Measurements from ENCODE around the gene GRM4.

Gene GRM4

GRCh38 chr6:34085453-34086170 lies 60.3 kb downstream of the GRM4 start:
- no peak for DNase-seq (ENCODE audit: low read depth, low spot score)

DNA sequence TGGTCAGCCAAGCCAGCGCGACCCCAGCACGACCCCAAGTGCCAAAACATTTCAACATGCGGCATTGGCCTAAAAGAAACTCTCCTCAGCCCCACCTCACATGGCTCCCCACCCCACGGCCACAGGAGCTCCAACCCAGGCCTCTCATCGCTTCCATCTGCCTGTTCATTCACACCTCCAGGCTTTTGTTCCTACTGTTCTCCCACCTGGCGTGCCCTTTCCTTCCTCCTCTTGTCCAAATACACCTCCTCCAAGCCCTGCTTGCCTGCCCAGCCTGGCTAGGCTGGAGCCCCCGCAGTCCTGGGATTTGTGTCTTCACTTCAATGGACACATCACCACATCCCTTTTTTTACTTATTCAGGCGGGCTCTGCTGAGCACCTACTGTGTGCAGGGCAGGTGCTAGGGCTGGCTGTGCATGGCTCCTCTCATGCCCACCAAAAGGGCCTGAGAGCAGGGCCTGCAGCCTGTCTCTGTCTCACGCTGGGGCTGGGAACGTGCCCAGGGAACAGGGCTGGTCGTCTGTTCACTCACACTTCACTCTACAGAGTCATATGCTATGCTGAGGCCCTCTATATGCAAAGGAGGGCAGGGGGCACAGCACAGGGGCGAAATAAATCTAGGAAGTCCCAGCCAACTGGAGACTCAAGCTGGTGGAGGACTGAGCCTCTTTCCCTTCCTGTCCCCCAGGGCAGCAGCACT lies 61.1 kb downstream of the GRM4 start:
- DNase-seq (ENCODE audit: low read depth, low spot score): no peak

DNA sequence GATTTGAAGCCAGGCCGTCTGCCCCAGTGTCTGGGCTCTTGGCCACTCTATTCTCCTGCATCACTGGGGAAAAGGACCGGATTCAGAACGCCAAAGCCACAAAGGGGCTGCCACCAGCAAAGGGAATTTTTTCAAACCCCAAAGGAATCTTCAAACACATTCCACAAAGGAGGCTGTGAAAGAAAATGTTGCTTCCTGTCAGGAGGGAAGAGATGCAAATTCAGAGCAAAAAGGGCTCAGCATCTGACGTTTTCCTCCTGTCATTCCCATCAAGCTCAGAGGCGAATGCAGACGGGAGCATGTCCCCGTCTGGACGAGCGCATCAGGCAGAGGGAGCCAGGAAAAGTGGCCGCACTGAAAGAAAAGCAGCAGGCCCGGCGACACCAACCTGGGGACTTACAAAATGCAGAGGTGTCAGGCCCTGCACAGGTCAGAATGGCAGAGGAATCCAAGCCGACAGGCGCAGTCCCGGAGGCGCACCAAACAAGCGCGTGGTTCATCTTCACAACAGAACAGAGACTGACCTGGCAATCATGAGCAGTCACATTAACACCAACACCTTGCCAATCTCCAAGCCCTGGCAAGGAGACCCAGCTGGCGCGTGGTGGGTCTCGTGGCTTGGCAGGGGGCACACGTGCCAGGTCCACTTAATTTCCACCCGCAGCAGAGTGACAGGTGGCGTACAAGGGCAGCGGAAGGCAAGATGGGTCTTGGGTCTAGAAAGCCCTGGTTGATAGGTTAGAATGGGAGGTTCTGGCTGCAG lies 62.8 kb downstream of the GRM4 start:
- peak; percentile 39 for DNase-seq (ENCODE audit: low read depth, low spot score)

- DNase-seq (ENCODE audit: low read depth, low spot score): no peak
Observed at GRCh38 chr6:34082348-34082747, 63.5 kb downstream of the GRM4 start.

DNA sequence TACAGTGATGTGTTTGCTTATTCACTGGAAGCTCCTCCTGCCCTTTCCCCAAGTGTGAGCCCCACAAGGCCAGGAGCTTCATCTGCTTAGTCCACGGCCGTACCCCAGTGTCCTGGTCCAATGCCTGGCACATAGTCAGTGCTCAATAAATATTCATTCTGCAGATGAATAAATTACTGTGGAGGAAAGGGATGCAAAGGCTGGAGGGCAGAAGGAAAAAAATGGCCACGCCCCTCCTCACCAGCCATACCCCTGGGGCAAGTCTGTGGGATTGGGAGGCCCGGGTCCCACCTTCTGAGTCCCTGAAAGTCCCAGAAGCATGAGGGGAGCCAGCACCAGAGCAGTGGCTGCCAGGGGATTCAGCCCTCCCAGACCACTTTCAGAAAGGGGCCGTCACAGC lies 65.5 kb downstream of the GRM4 start:
- DNase-seq (ENCODE audit: low read depth, low spot score): no peak

- DNase-seq (ENCODE audit: low read depth, low spot score): no peak
Observed at GRCh38 chr6:34079899-34080298, 66.0 kb downstream of the GRM4 start.

- no peak for DNase-seq (ENCODE audit: low read depth, low spot score)
Observed at GRCh38 chr6:34075906-34076305, 70.0 kb downstream of the GRM4 start.

GRCh38 chr6:34074064-34074742 lies 71.7 kb downstream of the GRM4 start:
- DNase-seq (ENCODE audit: low read depth, low spot score): peak; percentile 61

- DNase-seq (ENCODE audit: low read depth, low spot score): no peak
Observed at GRCh38 chr6:34073540-34073939, 72.3 kb downstream of the GRM4 start.

DNA sequence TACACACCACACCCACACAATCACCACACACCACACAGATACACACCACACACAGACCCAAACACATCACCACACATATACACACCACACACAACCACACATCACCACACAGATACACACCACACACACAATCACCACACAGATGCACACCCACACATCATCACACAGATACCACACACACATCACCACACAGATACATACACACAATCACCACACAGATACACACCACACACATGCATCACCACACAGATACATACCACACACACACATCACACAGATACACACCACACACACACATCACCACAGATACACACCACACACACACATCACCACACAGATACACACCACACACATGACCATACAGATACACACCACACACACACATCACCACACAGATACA lies 73.2 kb downstream of the GRM4 start:
- no peak for DNase-seq (ENCODE audit: low read depth, low spot score)

GRCh38 chr6:34071884-34072379 lies 74.0 kb downstream of the GRM4 start:
- DNase-seq (ENCODE audit: low read depth, low spot score): no peak

GRCh38 chr6:34071136-34071883 lies 74.6 kb downstream of the GRM4 start:
- no peak for DNase-seq (ENCODE audit: low read depth, low spot score)

DNA sequence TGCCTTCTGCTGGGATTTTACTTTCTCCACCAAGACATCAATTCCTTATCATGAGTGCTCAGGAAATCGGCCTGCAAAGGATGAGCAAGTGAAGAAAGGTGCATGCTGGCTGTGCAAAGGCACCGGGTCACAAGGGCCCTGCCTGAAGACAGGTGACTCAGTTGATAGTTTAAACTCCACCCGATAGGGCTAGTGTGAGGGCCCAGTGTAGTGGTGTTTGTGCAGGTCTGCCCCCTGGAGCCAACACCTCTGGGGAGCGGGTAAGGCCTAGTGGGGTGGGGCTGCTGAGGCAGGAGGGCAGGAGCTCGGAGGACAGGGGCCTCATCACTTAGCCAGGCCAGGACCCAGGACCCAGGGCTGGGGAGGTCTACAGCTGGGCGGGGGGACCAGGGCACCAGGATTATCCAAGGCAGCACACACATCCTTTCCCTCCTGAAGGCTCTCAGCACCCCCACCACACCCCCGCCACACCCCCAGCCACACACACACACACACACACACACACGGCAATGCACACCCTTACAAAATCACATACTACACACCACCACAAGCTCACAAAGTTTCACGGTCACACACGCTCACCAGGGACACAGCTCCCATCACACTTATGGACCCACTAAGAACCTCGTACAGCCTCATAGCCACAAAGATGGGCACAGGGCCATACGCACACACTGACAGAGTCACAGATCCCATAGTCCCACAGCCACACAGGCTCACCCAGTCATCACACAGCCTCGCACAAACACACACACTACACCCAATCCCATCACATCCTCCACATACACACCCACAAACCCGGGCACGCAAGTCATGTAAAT lies 75.4 kb downstream of the GRM4 start:
- DNase-seq (ENCODE audit: low read depth, low spot score): no peak

DNA sequence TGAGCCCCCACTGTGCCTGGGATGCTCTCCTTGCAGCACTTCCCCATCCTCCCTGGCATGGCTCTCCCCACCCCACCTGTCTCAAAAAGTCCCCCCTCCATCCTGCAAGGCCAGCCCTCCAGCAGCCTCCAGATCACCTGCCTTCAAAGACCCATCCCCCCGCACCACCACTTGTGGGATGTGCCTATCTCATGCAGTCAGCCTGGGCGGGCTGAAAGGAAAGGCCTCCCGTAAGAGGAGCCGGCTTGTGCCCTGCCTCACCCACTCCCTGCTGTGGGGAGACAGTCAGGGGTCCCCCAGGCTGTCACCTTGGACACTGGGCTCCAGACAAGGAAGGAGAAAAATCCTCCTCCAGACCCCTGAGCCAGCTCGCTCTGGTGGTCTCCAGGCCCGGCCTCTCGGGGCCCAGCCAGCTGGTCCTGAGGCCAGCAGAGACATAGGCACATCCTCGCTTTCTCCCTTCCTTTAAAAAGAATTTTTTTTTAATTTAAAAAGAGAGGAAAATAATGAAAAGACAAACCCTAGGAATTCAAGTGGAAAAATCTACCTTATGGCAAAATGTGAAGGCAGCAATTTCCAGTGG lies 77.3 kb downstream of the GRM4 start:
- no peak for DNase-seq (ENCODE audit: low read depth, low spot score)

DNA sequence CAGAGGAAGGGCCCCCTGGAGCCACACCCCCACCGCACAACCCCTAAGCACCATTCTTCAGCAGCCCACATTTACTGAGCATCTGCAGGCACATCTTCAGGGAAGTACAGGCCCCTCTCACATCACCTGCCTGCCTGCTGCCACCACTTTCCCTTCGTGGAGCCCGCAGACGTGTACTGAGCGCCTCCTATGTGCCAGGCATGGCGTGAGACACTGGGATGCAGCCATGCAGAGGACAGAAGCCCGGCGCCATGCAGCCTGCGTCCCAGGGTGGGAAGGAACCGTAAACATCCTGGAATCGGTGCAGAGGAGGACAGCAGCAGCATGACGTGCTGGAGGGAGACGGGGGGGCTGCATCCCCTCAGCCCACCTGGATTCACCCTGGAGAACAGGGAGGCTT lies 78.1 kb downstream of the GRM4 start:
- DNase-seq (ENCODE audit: low read depth, low spot score): peak; percentile 56

GRCh38 chr6:34066772-34067770 lies 78.8 kb downstream of the GRM4 start:
- DNase-seq (ENCODE audit: low read depth, low spot score): no peak

- no peak for DNase-seq (ENCODE audit: low read depth, low spot score)
Observed at GRCh38 chr6:34066218-34066571, 79.7 kb downstream of the GRM4 start.

- no peak for DNase-seq (ENCODE audit: low read depth, low spot score)
Observed at GRCh38 chr6:34065466-34066217, 80.2 kb downstream of the GRM4 start.

Measured in ELF-1 (cell line).